Keratinocyte (primary cell): Measurements from ENCODE around the gene RASA1. TPM values are rescaled to one million over a fixed set of nuclear protein-coding genes. Genes with fewer than 3 reads are reported as not detected.

Experiments
- DNase-seq: peaks from one replicate; pipeline ENCODE4 v3.0.0-alpha.2; 2011; ENCODE audit warnings: low read depth, missing footprints, low spot score
- FAIRE-seq: peaks from 2 replicates; lab custom pipeline; 2011; peaks lifted over from hg19 to GRCh38; lab: Jason Lieb, UNC
- H2AFZ ChIP-seq: 2 replicates; pipeline ENCODE4 v1.6.0; 2012; ENCODE audit warnings: low read length, control low read depth, inconsistent platforms; ENCODE audit not compliant: control insufficient read depth
- H3K27ac ChIP-seq: 2 replicates; pipeline ENCODE4 v1.5.1; 2011; ENCODE audit warnings: low read length; ENCODE audit not compliant: control insufficient read depth, insufficient read depth
- H3K27me3 ChIP-seq: 3 replicates; pipeline ENCODE4 v1.6.0; 2011; ENCODE audit warnings: low read length; ENCODE audit not compliant: control insufficient read depth, insufficient read depth; ENCODE audit errors: extremely low read depth
- H3K36me3 ChIP-seq, 2 experiments: 2 replicates in 1 of 2; 3 replicates in 1 of 2; pipeline ENCODE4 v1.5.1; 2011; ENCODE audit warnings: low read length in 2 of 2, mild to moderate bottlenecking in 1 of 2; ENCODE audit not compliant: control insufficient read depth in 2 of 2, insufficient read depth in 2 of 2; ENCODE audit errors: extremely low read depth in 1 of 2
- H3K4me1 ChIP-seq: 3 replicates; pipeline ENCODE4 v1.5.1; 2011; ENCODE audit warnings: low read length; ENCODE audit not compliant: control insufficient read depth, insufficient read depth; ENCODE audit errors: extremely low read depth
- H3K4me2 ChIP-seq: 3 replicates; pipeline ENCODE4 v1.6.0; 2011; ENCODE audit warnings: low read depth, low read length; ENCODE audit not compliant: control insufficient read depth, insufficient read depth; ENCODE audit errors: extremely low read depth
- H3K4me3 ChIP-seq, 3 experiments: fragments of 200-600 bp in 1 of 3; sonication (generic) in 1 of 3; 2 replicates in 2 of 3; 3 replicates in 1 of 3; pipeline ENCODE4 v1.5.1; 2011 to 2016; ENCODE audit warnings: low read length in 3 of 3, mild to moderate bottlenecking in 3 of 3, control low read depth in 2 of 3, inconsistent platforms in 1 of 3, low read depth in 1 of 3, mixed read lengths in 1 of 3, mixed run types in 1 of 3, moderate library complexity in 1 of 3; ENCODE audit not compliant: control insufficient read depth in 2 of 3, insufficient read depth in 2 of 3; ENCODE audit errors: extremely low read depth in 1 of 3
- H3K79me2 ChIP-seq: 2 replicates; pipeline ENCODE4 v1.6.0; 2012; ENCODE audit warnings: low read length; ENCODE audit not compliant: control insufficient read depth, insufficient read depth
- H3K9ac ChIP-seq: 3 replicates; pipeline ENCODE4 v1.6.0; 2011; ENCODE audit warnings: low read length; ENCODE audit not compliant: control insufficient read depth, insufficient read depth; ENCODE audit errors: extremely low read depth
- H3K9me1 ChIP-seq: 3 replicates; pipeline ENCODE4 v1.6.0; 2011; ENCODE audit warnings: low read length; ENCODE audit not compliant: control insufficient read depth, insufficient read depth; ENCODE audit errors: extremely low read depth
- H3K9me3 ChIP-seq: 2 replicates; pipeline ENCODE4 v1.5.1; 2012; ENCODE audit warnings: low read depth, low read length; ENCODE audit not compliant: control insufficient read depth
- H4K20me1 ChIP-seq: 3 replicates; pipeline ENCODE4 v1.6.0; 2011; ENCODE audit warnings: low read length; ENCODE audit not compliant: control insufficient read depth, insufficient read depth; ENCODE audit errors: extremely low read depth
- EZH2 ChIP-seq: IDR thresholded peaks from one replicate; pipeline ENCODE4 v1.6.1; 2012; ENCODE audit warnings: inconsistent platforms, mild to moderate bottlenecking, low read length, moderate library complexity
- dilution Hi-C: fragments of 300-500 bp; cut with MboI; formaldehyde crosslinking; loops from one replicate; pipeline ENCODE4 v1.7.0; 2020; ENCODE audit warnings: low sequenced_read_pairs; ENCODE audit not compliant: extremely low pct_ligation_motif_present
- polyA plus RNA-seq, 5 experiments: library from polyadenylated mRNA; depleted of rRNA in 3 of 5; stranded (reverse) in 3 of 5; stranded (forward) in 1 of 5; unstranded in 1 of 5; fragments of >200 nt; gene quantifications; 1 replicate in 1 of 5; 2 replicates in 3 of 5; 3 replicates in 1 of 5; pipeline versions ENCODE4 v1.2.1 to v1.2.3, GENCODE V29; 2011 to 2012; ENCODE audit warnings: missing spikeins in 2 of 5, low read depth in 1 of 5, low replicate concordance in 1 of 5
- TF ChIP-seq, protein P1 (sequence below), 3 experiments: IDR thresholded peaks in 1 of 3; conservative IDR thresholded peaks in 1 of 3; optimal IDR thresholded peaks in 1 of 3; 2 replicates in 2 of 3; 3 replicates in 1 of 3; pipeline versions ENCODE3 to v1.5.1; 2011; ENCODE audit warnings: low read length in 3 of 3, mild to moderate bottlenecking in 3 of 3, moderate library complexity in 2 of 3, control low read depth in 1 of 3, inconsistent platforms in 1 of 3; ENCODE audit not compliant: insufficient read depth in 2 of 3; ENCODE audit errors: extremely low read depth in 1 of 3

The RASA1 gene
- polyA plus RNA-seq, 1 donor (not counting 4 experiments of a cell fraction or from before 2014, with no cell fraction given): 57.9 TPM

DNA sequence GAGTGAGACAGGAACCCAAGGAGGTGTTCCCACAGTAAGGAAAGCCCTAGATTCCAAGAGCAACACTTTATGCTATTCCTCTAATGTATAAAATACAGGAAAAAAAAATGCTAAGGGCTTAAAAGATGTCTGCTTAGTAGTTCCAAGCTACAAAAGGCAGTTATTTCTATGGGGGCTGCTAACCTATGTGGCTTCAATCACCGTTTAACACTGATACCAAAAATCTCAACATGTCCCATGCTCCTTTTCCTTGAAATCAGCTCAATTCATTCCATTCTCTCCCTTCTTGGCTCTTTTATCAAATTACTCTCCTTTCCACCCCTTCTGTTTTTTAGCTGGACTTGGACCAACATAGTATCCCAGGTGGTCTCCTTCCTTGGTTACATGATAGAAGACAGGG, 124.5 kb downstream of the RASA1 start:
- no peak overlapping the region for H3K4me3 ChIP-seq
- no peaks in the 10 kb centered on the region for H3K9me3 ChIP-seq
- no peak for DNase-seq
- H3K9me1 ChIP-seq: no peaks in the 10 kb centered on the region
- peaks cover 14% of the 10 kb centered on the region for H3K4me1 ChIP-seq
- no peaks in the 10 kb centered on the region for H3K27me3 ChIP-seq
- no peaks in the 10 kb centered on the region for H3K79me2 ChIP-seq
- no peak for TF ChIP-seq EZH2
- TF ChIP-seq, protein P1, sequence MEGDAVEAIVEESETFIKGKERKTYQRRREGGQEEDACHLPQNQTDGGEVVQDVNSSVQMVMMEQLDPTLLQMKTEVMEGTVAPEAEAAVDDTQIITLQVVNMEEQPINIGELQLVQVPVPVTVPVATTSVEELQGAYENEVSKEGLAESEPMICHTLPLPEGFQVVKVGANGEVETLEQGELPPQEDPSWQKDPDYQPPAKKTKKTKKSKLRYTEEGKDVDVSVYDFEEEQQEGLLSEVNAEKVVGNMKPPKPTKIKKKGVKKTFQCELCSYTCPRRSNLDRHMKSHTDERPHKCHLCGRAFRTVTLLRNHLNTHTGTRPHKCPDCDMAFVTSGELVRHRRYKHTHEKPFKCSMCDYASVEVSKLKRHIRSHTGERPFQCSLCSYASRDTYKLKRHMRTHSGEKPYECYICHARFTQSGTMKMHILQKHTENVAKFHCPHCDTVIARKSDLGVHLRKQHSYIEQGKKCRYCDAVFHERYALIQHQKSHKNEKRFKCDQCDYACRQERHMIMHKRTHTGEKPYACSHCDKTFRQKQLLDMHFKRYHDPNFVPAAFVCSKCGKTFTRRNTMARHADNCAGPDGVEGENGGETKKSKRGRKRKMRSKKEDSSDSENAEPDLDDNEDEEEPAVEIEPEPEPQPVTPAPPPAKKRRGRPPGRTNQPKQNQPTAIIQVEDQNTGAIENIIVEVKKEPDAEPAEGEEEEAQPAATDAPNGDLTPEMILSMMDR (optimal IDR thresholded peaks at IDR 0.05 in 1 of 3, IDR thresholded peaks at IDR 0.05 in 1 of 3, conservative IDR thresholded peaks at IDR 0.05 in 1 of 3; ENCODE audit: extremely low read depth in 1 of 3, insufficient read depth in 2 of 3, low read length in 3 of 3): no peak
- dilution Hi-C loops: no loop called here
- peak overlapping the region; percentile 62 for H3K27ac ChIP-seq
- H3K9ac ChIP-seq: no peak overlapping the region
- no peaks in the 10 kb centered on the region for H4K20me1 ChIP-seq
- peaks cover 22 to 30% of the 10 kb centered on the region in 2 experiments for H3K36me3 ChIP-seq
- no peak overlapping the region for H3K4me2 ChIP-seq
- H2AFZ ChIP-seq: no peak overlapping the region
- peak; percentile 20 for FAIRE-seq

DNA sequence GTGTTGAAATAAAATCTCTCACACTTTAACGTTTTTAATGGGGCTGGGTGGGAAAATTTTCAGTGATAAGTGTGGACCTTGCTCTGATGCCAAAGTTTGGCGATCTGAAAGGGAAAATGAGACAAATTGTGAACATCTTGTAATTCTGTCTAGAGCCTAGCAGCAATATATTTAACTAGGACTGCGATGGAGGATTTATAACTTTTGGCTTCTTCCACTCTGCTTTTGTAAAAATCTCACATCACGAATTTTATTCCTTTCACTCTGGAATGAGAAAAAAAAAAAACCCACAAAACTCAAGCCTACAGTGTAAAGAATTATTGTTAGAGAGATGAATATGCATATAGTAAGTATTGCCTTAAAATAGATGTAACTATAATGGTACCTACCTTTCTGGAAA, 125.1 kb downstream of the RASA1 start:
- H3K4me2 ChIP-seq: peak overlapping the region; percentile 43
- no peaks in the 10 kb centered on the region for H3K79me2 ChIP-seq
- H2AFZ ChIP-seq: no peak overlapping the region
- no peaks in the 10 kb centered on the region for H3K27me3 ChIP-seq
- no peaks in the 10 kb centered on the region for H4K20me1 ChIP-seq
- H3K4me3 ChIP-seq: no peak overlapping the region
- TF ChIP-seq, protein P1 (optimal IDR thresholded peaks at IDR 0.05 in 1 of 3, IDR thresholded peaks at IDR 0.05 in 1 of 3, conservative IDR thresholded peaks at IDR 0.05 in 1 of 3; ENCODE audit: extremely low read depth in 1 of 3, insufficient read depth in 2 of 3, low read length in 3 of 3): no peak
- TF ChIP-seq EZH2: no peak
- FAIRE-seq: peak; percentile 32
- dilution Hi-C loops: no loop called here
- H3K9ac ChIP-seq: no peak overlapping the region
- DNase-seq: no peak
- peak overlapping the region; percentile 62 for H3K27ac ChIP-seq
- H3K4me1 ChIP-seq: peaks cover 14% of the 10 kb centered on the region
- H3K9me1 ChIP-seq: no peaks in the 10 kb centered on the region
- H3K36me3 ChIP-seq: peaks cover 22 to 30% of the 10 kb centered on the region in 2 experiments
- no peaks in the 10 kb centered on the region for H3K9me3 ChIP-seq
